ENCODE results near the gene PRCC. TPM values are rescaled to one million over a fixed set of nuclear protein-coding genes. Genes with fewer than 3 reads are reported as not detected.
A peak's percentile ranks its signal among the peaks of the same experiment; 100 is the strongest.

Gene PRCC
- total RNA-seq, 1 donor from 2014 or later: 56.0 TPM

GRCh38 chr1:156809711-156810366 lies 42.5 kb downstream of the PRCC start:
- Histone ChIP-seq H3K4me3 (ENCODE audit: low read depth, low read length) (no peak overlapping the region), H3K36me3 (ENCODE audit: control insufficient read depth, insufficient read depth, low read length) (no peaks in the 10 kb centered on the region), H3K27me3 (ENCODE audit: control insufficient read depth, insufficient read depth, low read length) (peaks cover 2% of the 10 kb centered on the region)
- no peak for DNase-seq (ENCODE audit: low read depth)
- no peak for TF ChIP-seq CTCF (IDR thresholded peaks at IDR 0.05; ENCODE audit: insufficient read depth, low read length, poor library complexity, severe bottlenecking)

DNA sequence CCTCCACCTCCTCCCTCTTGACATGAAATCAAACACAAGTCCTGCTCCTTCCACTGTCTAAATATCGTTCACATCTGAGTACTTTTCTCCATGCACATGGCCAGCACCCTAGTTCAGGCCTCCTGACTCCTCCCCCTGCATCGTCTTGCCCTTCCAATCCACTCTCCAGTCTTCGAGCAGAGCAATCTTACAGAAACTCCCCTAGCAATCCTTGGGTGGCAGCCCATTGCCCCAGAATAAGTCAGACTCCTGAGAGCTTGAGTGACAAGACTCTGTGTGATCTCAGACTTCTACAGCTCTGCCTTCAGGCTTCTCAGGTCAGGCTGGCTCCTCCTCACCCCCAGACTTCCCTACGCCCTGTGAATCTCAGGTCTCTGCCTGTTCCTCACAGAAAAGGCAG lies 43.8 kb downstream of the PRCC start:
- Histone ChIP-seq H3K36me3 (ENCODE audit: control insufficient read depth, insufficient read depth, low read length) (no peaks in the 10 kb centered on the region), H3K4me3 (ENCODE audit: low read depth, low read length) (no peak overlapping the region), H3K27me3 (ENCODE audit: control insufficient read depth, insufficient read depth, low read length) (peaks cover 6% of the 10 kb centered on the region)
- DNase-seq (ENCODE audit: low read depth): no peak
- TF ChIP-seq CTCF (IDR thresholded peaks at IDR 0.05; ENCODE audit: insufficient read depth, low read length, poor library complexity, severe bottlenecking): no peak

DNA sequence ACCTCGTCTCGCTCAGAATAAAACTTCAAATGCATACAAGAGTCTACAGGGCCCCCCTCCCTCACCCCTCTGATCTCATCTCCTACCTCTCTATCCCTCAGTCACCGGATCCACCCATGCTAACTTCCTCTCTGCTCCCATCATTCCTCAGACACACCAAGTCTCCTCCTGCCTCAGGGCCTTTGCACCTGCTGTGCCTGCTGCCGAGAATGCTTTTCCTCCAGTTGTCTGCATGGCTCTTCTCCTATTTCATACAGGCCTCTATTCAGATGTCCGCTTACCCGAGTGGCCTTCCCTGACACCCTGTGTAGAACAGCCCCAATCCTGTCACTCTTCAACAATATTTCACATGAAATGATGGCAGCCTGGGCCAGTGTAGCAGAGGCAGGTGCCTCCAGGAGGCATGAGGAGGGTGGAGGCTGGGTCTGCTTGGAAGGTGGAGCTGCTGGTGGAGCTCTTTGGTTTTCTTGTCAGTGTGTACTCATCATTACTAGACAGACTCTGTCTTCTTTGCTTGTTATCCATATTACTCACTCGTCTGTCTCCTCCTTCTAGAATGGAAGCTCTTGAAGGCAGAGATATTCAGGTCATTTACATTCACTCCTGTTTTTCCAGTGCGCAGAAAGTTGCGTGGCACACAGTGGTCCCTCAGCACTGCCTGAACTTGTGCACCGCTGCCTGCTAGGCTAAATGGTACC lies 45.1 kb downstream of the PRCC start:
- DNase-seq (ENCODE audit: low read depth): no peak
- TF ChIP-seq CTCF (IDR thresholded peaks at IDR 0.05; ENCODE audit: insufficient read depth, low read length, poor library complexity, severe bottlenecking): no peak
- H3K4me3 ChIP-seq (ENCODE audit: low read depth, low read length): no peak overlapping the region
- H3K27me3 ChIP-seq (ENCODE audit: control insufficient read depth, insufficient read depth, low read length): peaks cover 6% of the 10 kb centered on the region
- no peaks in the 10 kb centered on the region for H3K36me3 ChIP-seq (ENCODE audit: control insufficient read depth, insufficient read depth, low read length)

- no peaks in the 10 kb centered on the region for H3K36me3 ChIP-seq (ENCODE audit: control insufficient read depth, insufficient read depth, low read length)
- TF ChIP-seq CTCF (IDR thresholded peaks at IDR 0.05; ENCODE audit: insufficient read depth, low read length, poor library complexity, severe bottlenecking): no peak
- DNase-seq (ENCODE audit: low read depth): no peak
- H3K27me3 ChIP-seq (ENCODE audit: control insufficient read depth, insufficient read depth, low read length): peaks cover 6% of the 10 kb centered on the region
- peak overlapping the region; percentile 12 for H3K4me3 ChIP-seq (ENCODE audit: low read depth, low read length)
Observed at GRCh38 chr1:156813298-156813697, 46.0 kb downstream of the PRCC start.

DNA sequence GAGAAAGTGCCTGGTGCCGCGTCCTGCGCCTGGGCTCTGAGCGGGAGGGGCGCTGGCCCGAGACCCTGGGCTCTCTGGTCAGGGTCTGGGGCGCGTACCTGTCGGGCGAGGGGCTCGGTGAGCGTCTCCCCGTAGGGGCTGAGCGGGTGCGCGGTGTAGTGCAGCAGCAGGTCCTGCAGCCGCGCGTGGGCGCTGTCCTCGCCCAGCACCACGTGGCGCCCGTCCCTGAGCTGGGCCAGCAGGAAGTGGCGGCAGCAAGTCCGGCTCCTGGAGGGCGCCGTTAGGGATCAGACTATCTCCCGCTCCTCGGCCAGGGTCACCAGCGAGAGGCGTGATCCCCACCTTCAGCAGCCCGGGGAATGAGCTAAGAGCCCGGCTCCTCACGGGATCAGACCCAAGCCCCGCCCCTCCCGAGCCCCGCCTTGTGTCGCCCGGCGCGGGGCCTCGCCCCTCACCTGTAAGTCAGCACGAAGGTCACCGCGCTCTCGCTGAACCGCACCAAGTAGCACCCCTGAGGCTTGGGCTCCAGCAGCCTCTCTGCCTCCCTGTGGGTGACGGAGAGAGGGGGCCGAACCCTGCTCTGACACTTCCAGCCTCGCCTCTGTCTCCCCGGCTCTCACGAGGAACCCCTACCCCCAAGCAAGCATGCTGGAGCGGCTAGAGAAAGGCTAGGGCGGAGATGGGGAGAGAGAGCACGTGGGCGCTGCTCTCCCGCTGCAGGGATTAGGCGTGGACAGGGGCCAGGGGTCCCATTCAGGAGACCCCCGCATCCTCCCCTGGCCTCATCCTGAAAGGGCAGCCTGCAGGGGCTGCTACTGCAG lies 46.6 kb downstream of the PRCC start:
- no peak for DNase-seq (ENCODE audit: low read depth)
- TF ChIP-seq CTCF (IDR thresholded peaks at IDR 0.05; ENCODE audit: insufficient read depth, low read length, poor library complexity, severe bottlenecking): peak; percentile 76
- no peaks in the 10 kb centered on the region for H3K36me3 ChIP-seq (ENCODE audit: control insufficient read depth, insufficient read depth, low read length)
- peaks cover 6% of the 10 kb centered on the region for H3K27me3 ChIP-seq (ENCODE audit: control insufficient read depth, insufficient read depth, low read length)
- peak overlapping the region; percentile 12 for H3K4me3 ChIP-seq (ENCODE audit: low read depth, low read length)
